AG20443 (cell line): ENCODE results near the gene METTL3.

ENCODE experiments used
- DNase-seq: peaks from one replicate; pipeline ENCODE4 v3.0.0; 2012; ENCODE audit warnings: low spot score, mixed read lengths

The METTL3 gene

DNA sequence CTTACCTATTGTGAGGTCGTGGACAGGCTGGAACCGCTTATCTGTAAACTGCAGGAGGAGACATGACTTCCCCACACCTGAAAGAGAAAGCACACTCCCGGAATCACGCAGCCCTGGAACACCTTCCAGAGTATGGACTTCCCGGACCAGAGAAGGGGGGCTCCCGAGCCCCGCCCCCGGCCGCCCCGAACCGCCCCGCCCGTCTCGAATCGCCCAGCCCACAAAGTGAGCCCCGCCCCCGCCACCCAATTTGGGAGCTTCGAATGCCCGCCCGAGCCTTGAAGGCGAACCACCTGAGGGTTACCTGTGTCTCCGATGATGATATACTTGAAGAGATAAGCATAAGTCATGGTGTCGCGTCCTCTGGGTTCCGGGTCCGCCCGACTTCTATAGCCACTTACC is 34.6 kb downstream of the METTL3 start:
- DNase-seq, result peak; percentile 87

DNA sequence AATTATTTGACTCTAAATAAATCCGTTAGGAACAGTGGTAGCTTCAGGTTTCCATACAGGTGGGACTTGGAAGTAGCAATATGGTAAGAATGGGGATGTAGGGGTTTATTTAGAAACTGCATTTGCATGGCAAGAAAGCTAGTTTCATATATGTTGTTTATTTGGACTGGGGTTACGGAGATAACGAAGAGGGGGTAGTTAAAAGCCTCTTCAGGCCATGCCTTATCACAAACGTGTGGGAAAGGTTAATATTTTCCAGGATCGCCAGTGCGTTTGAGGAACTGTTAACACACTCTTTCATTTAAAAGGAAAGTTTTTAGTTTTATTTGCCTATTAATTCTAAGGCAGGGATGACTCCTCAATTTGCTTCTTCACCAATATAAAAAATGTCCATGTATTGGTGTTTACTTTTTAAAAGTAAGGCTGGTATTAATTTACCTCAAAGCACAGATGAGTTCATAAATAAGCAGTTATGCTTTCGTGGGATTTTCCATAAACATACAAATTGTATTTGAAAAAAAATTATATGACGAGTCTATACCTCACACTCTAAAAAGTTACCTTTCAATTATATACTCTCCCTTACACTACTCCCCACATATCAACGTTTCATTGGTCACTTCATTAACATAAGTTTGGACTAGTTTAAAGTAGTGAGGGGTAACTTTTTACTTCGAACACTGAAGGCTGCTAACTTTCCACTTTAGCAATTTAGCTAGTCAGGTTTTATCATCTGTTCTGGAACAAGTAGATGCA is 35.2 kb downstream of the METTL3 start:
- DNase-seq, result no peak

DNA sequence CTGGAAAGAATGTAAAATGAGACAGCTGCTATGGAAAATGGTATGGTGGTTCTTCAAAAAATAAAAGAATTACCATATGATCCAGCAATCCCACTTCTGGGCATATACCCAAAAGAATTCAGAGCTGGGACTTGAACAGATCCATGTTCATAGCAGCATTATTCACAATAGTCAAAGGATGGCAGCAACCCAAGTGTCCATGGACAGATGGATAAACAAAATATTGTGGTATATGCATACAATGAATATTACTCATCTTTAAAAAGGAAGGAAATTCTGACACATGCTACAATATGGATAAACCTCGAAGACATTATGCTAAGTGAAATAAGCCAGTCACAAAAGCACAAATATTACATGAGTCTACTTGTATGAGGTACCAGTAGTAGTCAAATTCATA is 43.5 kb downstream of the METTL3 start:
- no peak for DNase-seq

DNA sequence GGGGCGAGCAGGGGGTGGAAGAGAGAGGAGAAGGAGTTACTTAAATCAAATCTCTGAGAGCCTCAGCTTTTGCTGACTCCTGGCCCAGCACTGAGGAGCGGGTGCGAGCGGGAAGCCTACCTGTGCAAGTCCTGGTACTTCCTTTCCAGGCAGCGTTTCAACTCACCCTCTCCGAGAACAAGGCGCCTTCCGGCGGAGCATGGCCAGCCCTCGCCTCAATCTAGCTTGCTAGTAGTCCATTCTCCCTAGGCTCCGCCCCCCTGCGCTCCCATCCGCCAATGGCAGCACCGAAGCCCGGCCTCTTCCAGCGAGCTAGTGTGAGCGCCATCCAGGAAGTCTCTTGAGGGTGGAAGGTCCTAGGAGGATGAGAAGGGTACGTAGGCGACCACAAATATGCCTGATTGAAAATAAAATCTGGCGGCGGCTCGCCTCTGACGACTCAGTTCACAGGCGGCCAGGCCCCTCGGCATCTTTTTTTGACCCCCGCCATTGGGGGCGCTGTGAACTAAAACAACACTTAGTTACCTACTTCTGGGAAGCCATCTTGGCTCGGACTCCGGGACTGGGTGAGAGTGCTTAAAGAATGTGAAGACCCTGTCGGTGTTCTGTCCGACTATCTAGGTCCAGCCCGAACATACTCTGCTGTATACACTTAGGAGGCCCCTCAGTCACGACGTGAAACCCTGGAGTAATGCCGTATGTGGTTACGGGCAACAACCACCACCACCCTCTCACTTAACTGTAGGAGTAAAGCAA is 55.0 kb downstream of the METTL3 start, which contains the start of gene CHD8:
CHD8 (minus strand) TSS at position 212 of the 756 bp plus-strand sequence. CDS start 24,480 bp downstream, outside the sequence.
- DNase-seq, result peak; percentile 99

DNA sequence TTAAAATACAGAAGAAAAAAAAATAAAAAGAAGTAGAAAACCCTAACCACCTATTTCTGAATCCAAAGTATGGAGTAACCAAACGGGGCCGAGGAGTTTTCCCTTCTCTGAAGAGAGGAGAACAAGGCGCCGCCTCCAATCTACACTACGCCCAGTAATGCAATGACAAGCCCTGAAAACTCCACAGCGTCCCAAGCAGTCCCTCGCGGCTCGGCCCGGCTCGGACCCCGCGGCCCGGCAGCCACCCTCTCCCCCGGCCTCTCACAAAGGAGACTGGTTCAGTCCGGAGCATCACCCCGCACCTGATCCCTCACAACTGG is 55.6 kb downstream of the METTL3 start:
- peak; percentile 51 for DNase-seq

DNA sequence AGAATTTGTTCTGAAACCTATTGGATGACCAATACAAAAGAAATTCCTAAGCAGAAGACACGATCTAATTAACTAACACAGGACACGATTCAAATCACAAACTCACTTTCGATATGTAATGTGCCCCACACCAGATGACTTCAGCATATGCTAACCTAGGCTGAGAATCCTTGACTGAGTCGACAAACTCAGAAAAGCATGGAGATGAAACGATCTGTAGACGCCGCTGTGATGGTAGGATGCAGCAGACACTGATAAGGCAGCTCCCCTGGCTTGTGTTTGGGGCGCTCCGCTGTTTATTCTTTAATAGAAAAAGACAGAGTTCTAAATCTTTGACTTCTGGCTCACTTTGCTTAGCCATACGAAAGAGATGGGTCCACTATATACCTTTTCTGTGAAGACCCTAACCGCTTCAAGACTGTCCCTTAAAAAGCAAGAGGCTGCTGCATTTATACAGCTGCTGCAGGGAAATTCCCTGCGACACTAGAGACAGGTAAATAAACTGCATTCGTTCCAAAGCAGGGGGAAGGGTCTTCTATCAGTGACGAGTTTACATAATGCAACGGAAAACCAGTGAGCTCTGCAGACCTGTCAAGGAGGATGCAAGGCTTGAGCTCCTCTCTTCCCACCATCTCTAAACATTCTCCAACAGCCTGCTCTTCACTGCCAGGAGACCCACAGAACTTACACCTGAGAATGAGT is 56.1 kb downstream of the METTL3 start:
- peak; percentile 9 for DNase-seq

DNA sequence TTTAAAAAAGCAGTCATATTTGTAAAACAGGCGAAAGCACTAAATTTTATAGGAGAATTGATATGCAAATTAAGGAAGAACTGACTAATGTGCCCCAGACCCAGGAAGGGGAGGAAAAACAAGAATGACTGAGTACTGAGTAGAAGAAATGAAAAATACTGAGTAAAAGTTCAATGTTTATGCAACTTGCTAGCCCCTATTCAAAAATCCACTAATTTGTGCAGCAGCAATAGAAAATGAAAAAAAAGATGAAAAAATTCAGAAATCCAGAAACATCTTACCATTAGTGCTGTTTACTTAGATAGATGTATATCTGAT is 61.3 kb downstream of the METTL3 start:
- no peak for DNase-seq
